A673 (cell line): ENCODE data around the gene MB21D2.

Source experiments
- CTCF ChIP-seq: fragments of 300-800, 200-600 bp; sonication (generic); conservative IDR thresholded peaks from 2 replicates; pipeline ENCODE4 v1.5.1; 2017; ENCODE audit warnings: low read depth, mild to moderate bottlenecking, antibody characterized with exemption, low read length, moderate library complexity, mixed read lengths
- EZH2 ChIP-seq: fragments of 200-600 bp; sonication (generic); IDR thresholded peaks from 2 replicates; pipeline ENCODE4 v1.6.1; 2017; ENCODE audit warnings: borderline replicate concordance, low read depth, mild to moderate bottlenecking, mixed read lengths, antibody characterized with exemption, low read length; ENCODE audit not compliant: poor library complexity, severe bottlenecking

DNA sequence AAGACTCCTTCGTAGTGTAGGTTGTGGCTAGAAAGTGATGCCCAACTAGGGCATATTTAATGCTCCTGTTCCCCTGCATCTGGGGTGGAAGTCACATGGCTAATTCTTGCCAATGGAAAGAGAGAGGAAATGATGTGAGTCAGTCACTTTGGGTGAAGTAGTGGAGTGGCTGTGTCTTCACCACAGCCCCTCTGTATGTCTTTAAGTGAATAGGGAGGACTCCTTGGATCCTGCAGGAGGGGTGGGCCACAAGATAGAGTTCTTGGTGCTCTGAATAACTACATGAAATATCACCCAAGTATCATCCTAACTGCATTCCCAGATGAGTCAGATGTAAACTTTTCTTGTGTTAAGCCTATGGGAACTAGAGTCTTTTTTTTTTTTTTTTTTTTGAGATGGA is 17.8 kb upstream of the MB21D2 start:
- TF ChIP-seq CTCF (no peak), EZH2 (no peak)
